IMR-90 (cell line): ENCODE results near the gene GLI1.

Source experiments
- BHLHE40 ChIP-seq: fragments of 150-350 bp; IDR thresholded peaks from 2 replicates; pipeline ENCODE4 v1.6.1; 2016; ENCODE audit warnings: mild to moderate bottlenecking, low read depth, low read length
- CHD1 ChIP-seq: IDR thresholded peaks from 2 replicates; pipeline ENCODE4 v1.6.1; 2012; ENCODE audit warnings: low read depth, low read length, improper control_type of control experiment
- CTCF ChIP-seq: conservative IDR thresholded peaks from 2 replicates; pipeline ENCODE4 v1.5.1; 2012; ENCODE audit warnings: mild to moderate bottlenecking, low read depth, low read length, improper control_type of control experiment
- FOS ChIP-seq: fragments of 150-350 bp; IDR thresholded peaks from 2 replicates; pipeline ENCODE4 v1.6.1; 2016; ENCODE audit warnings: low read depth, low read length
- MXI1 ChIP-seq: IDR thresholded peaks from 2 replicates; pipeline ENCODE4 v1.6.1; 2012; ENCODE audit warnings: low read depth, mild to moderate bottlenecking, low read length, moderate library complexity, borderline replicate concordance
- POLR2A ChIP-seq: IDR thresholded peaks from 2 replicates; pipeline ENCODE4 v1.6.1; 2012; ENCODE audit warnings: mild to moderate bottlenecking, low read depth, low read length
- RFX5 ChIP-seq: IDR thresholded peaks from 2 replicates; pipeline ENCODE4 v1.8.0; 2012; ENCODE audit warnings: low read depth, mild to moderate bottlenecking, low read length, moderate library complexity
- SMC3 ChIP-seq: fragments of 150-350 bp; IDR thresholded peaks from 2 replicates; pipeline ENCODE4 v1.6.1; 2016; ENCODE audit warnings: low read depth, mild to moderate bottlenecking, antibody characterized with exemption, low read length, moderate library complexity
- TF ChIP-seq, protein P1 (sequence below): fragments of 150-350 bp; IDR thresholded peaks from 2 replicates; pipeline ENCODE4 v1.6.1; 2017; ENCODE audit warnings: mild to moderate bottlenecking, antibody characterized with exemption, low read length, low read depth

- no peak for TF ChIP-seq CTCF
- no peak for TF ChIP-seq POLR2A
- TF ChIP-seq, protein P1, sequence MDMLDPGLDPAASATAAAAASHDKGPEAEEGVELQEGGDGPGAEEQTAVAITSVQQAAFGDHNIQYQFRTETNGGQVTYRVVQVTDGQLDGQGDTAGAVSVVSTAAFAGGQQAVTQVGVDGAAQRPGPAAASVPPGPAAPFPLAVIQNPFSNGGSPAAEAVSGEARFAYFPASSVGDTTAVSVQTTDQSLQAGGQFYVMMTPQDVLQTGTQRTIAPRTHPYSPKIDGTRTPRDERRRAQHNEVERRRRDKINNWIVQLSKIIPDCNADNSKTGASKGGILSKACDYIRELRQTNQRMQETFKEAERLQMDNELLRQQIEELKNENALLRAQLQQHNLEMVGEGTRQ = no peak
- no peak for TF ChIP-seq RFX5
- TF ChIP-seq FOS = no peak
- TF ChIP-seq CHD1 = no peak
- no peak for TF ChIP-seq MXI1
- no peak for TF ChIP-seq BHLHE40
- TF ChIP-seq SMC3 = no peak
Observed at GRCh38 chr12:57487055-57487596, 27.5 kb downstream of the GLI1 start.
